HG03432 (cell line): ENCODE measurements around the gene CNGA3.
"Not testable (repeated sequence)": the region's sequence is repeated elsewhere in the genome, so short reads cannot be mapped to it uniquely, and the experiment has no call there.

ENCODE experiments used
- ATAC-seq: cut with Tn5 transposase; IDR thresholded peaks from one replicate; pipeline ENCODE4 v1.9.1; 2021; ENCODE audit warnings: mild to moderate bottlenecking, moderate library complexity; ENCODE audit not compliant: unreplicated experiment

Gene CNGA3

DNA sequence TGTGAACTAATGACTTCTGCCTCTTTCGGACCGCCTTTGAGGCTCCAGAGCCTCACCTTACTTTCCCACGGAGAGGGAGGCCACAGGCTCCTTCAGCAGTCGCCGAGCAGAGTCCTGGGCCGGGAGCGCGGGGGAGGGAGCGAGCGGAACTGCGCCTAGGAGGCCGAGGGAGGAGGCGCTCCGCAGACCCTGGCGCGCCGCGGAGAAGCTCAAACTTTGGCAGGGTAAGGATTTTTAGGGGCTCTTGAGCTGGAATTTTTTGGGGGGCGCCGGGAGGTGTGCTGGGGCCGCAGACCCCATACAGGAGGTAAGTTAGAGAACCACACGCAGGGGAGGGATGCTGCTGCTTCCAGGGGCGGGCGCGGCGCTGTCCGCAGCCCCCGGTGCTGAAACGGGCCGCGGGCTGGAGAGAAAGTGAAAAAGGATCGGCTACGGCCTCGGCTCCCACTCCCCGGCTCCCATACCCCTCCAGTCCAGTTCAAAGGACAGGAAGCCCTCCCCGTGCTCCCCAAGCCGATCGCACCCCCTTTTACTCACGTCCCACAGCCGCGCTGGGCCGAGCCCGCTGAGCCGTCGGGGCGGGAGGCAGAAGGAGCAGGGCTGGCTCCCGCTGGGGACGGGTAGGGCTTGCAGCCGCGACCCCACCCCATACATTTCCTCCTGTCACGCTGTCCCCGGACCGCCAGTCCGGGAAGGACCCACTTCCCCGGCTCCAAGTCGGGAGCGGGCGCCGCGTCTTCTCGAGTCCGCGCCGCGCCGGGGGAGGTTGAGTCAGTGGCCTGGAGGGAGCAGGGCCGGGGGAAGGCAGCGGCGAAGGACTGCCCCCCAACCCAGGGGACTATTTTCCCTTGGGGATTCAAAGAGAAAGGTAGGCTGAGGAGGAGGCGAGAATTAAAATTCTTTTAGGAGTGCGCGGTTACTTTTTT lies at the start of gene CNGA3:
Gene CNGA3, plus strand, starts transcription at position 146 of the 926 bp plus-strand sequence. CDS start 23,520 bp downstream, outside the sequence.
- ATAC-seq = no peak

GRCh38 chr2:98297817-98298682 lies 48.2 kb upstream of the CNGA3 start:
- ATAC-seq = no peak

- no peak for ATAC-seq
Measured at GRCh38 chr2:98298683-98299164, 47.5 kb upstream of the CNGA3 start.

GRCh38 chr2:98299211-98299905 lies 46.9 kb upstream of the CNGA3 start:
- no peak for ATAC-seq

DNA sequence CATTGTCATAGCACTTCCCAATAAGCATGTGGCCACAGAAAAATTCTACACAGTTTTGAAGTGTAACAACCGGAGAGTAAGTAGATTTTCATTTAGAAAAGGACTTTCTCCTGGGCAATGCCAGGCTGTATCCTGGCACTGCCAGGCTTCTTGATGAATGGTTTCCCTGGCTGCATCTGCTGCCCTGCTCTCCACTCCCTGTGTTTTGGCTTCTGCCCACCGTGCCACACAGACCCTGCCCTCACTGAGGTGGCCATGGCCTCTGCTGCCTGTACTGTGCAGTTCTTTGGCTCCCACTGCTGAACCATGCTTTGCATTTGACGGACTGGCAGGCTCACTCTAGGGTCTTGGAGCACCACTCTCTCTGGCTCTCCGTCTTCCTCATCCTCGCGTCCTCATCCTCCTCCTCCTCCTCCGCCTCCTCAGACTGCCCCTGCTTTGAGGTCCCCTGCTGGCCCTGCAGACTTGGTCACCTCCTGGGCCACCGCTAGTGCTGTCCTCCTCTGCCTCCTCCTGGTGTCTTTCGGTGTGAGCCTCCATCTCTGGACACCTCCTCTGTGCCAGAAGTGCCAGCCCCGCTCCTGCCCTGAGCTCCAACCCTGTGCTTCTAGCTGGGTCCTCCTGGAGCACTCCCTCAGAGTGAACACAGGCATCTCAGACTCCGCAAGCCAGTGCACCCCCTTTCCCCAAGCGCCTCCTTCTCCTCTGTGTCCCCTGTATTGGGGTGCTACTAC lies 45.9 kb upstream of the CNGA3 start:
- no peak for ATAC-seq

DNA sequence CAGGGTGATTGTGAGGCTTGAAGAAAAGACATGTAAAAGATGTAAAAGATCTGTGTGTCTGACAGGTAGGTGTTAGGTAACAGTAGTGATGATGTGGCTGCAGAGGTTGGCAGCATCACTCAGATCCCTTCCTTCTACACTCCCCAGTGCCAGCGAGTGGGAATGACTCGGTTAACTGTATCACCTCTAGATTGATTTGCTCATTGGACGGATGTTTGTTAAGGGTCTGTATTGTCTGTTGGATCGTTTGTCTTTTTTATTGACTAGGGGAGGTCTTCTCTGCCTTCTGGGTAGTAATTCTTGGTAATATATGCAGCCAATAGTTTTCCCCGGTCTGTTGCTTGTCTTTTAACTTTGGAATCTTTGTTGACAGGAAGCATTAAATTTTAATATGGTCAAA lies 44.8 kb upstream of the CNGA3 start:
- no peak for ATAC-seq

- ATAC-seq = not testable (repeated sequence)
Measured at GRCh38 chr2:98307131-98307696, 39.0 kb upstream of the CNGA3 start.

- no peak for ATAC-seq
Measured at GRCh38 chr2:98308068-98308467, 38.2 kb upstream of the CNGA3 start.

- no peak for ATAC-seq
Measured at GRCh38 chr2:98308532-98308931, 37.7 kb upstream of the CNGA3 start.

DNA sequence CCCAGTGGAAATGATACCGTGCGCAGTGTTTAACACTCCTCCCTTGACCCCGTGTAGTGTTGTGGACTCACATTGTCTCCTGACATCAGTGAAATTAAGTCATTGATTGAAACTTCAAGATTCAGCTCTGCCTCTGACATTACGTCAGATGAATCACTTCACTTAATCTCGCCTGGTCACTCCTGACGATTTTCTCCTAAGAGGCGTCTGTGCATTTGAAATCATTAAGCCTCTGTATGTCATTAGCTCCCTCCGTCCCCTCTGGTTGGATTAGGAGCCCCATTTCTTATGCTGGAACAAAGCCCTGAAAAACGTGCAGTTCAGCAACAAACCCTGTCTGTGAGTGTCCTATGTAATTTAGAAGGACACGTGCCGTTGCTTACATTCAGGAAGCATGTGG lies 36.7 kb upstream of the CNGA3 start:
- no peak for ATAC-seq

- ATAC-seq = no peak
Measured at GRCh38 chr2:98310010-98310409, 36.2 kb upstream of the CNGA3 start.

DNA sequence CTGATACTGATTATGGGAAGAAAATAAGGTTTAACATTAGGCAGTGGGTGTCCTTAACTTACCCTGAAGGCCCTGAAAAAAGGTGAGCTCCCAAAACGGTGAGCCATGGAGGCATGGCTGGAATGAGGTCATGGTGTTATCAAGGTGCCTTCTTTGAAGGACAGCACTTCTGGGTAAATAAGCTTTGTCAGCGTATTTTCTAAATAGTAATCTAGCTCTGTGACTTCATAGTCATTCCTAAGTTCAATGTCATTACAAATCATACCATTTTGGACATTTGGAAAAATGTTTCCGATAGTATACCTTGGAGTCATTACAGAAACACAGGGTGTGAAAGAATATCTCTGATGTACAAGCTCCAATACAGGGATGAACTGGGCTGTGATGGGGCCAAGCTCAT lies 35.2 kb upstream of the CNGA3 start:
- no peak for ATAC-seq

DNA sequence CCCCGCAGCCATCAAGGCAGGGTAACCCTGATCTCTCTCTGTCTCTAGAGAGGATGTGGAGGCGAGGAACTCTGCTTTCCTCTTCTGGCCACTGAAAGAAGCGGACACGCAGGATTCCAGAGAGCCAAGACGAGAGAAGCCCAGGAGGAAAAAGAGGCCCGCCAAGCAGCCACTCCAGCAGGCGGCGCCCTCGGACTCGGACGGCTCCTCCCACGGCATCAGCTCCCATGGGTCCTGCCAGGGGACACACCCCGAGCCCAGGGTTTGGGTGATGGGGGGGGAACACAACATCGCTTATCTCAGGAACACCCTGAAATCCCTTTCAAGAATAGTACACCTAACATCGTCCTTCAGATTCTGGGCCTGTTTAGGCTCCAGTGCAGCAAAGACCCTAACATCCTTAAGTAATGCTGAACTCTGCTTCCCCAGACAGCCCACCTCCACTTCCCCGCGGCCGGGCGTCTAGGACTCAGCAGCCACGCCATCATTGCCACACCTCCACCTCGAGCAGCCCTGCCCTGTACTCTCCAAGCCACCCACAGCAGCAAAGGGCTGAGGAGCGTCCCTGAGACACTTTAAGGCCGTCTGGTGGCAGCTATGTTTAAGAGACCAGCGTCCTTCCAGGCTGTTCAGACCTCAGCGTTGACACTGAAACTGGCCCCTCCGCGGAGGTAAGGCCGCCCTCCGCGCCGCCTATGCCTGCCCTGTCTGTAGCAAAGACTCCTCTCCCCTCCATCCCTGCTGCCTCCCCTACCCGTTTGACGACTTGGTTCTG lies 34.3 kb upstream of the CNGA3 start:
- ATAC-seq = no peak

DNA sequence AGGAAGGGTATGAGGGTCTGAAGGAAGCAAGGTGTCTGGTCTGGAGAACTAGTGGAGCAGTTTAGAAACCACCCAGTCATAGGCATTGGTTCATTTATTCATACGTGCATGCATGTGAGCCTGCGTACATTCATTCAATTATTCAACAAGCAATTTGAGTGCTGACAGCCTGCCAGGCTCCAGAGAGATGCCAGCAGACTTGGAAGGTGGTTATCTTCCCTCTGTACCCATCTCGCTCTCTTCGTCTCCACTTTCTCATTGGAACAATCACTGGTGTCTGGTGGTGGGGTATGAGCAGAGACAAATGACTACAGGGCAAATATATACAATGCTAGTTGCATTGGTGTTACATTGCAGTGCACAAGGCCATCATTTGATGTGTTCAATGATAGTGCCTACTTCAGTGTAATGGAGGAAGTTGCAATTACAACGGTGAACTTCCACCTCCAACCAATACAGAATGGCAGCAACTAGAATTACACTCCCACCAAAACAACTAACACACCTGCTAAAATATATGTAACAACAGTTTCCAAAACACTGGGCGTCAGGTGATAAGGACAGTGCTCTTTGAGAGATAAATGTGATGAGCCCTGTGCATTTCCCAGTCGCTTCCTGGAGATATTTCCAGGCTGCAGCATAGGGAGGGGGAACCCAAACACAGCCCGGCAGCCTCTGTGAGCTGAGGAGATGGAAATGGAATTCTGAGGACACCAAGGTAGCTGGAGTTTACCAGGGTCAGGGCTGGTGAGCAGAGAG lies 32.6 kb upstream of the CNGA3 start:
- no peak for ATAC-seq

- ATAC-seq = no peak
Measured at GRCh38 chr2:98314251-98314650, 32.0 kb upstream of the CNGA3 start.

- no peak for ATAC-seq
Measured at GRCh38 chr2:98315957-98316356, 30.3 kb upstream of the CNGA3 start.

- ATAC-seq = no peak
Measured at GRCh38 chr2:98317214-98317613, 29.0 kb upstream of the CNGA3 start.

- ATAC-seq = not testable (repeated sequence)
Measured at GRCh38 chr2:98320171-98320570, 26.1 kb upstream of the CNGA3 start.
